Neural cell (in vitro differentiated cells): Measurements from ENCODE around the gene DNAL1.

Source experiments
- EP300 ChIP-seq: fragments of 450-650 bp; conservative IDR thresholded peaks from 2 replicates; pipeline ENCODE4 v1.6.1; 2014; ENCODE audit warnings: antibody characterized with exemption, mild to moderate bottlenecking, moderate library complexity; ENCODE audit not compliant: poor library complexity, severe bottlenecking
- MXI1 ChIP-seq: fragments of 450-650 bp; conservative IDR thresholded peaks from 2 replicates; pipeline ENCODE4 v1.6.1; 2014; ENCODE audit warnings: antibody characterized with exemption, mild to moderate bottlenecking; ENCODE audit not compliant: poor library complexity, severe bottlenecking
- TAF1 ChIP-seq: IDR thresholded peaks from 2 replicates; pipeline ENCODE4 v1.6.1; 2012; ENCODE audit warnings: low read depth
- TF ChIP-seq, protein P1 (sequence below): fragments of 450-650 bp; IDR thresholded peaks from 2 replicates; pipeline ENCODE4 v1.5.1; 2014; ENCODE audit warnings: antibody characterized with exemption, mild to moderate bottlenecking, moderate library complexity; ENCODE audit not compliant: poor library complexity, severe bottlenecking
- TF ChIP-seq, protein P2 (sequence below): IDR thresholded peaks from 2 replicates; pipeline ENCODE4 v1.6.1; 2012; ENCODE audit warnings: borderline replicate concordance

- TF ChIP-seq TAF1, result no peak
- no peak for TF ChIP-seq EP300
- TF ChIP-seq, protein P1, sequence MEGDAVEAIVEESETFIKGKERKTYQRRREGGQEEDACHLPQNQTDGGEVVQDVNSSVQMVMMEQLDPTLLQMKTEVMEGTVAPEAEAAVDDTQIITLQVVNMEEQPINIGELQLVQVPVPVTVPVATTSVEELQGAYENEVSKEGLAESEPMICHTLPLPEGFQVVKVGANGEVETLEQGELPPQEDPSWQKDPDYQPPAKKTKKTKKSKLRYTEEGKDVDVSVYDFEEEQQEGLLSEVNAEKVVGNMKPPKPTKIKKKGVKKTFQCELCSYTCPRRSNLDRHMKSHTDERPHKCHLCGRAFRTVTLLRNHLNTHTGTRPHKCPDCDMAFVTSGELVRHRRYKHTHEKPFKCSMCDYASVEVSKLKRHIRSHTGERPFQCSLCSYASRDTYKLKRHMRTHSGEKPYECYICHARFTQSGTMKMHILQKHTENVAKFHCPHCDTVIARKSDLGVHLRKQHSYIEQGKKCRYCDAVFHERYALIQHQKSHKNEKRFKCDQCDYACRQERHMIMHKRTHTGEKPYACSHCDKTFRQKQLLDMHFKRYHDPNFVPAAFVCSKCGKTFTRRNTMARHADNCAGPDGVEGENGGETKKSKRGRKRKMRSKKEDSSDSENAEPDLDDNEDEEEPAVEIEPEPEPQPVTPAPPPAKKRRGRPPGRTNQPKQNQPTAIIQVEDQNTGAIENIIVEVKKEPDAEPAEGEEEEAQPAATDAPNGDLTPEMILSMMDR, result no peak
- TF ChIP-seq MXI1, result no peak
- TF ChIP-seq, protein P2, sequence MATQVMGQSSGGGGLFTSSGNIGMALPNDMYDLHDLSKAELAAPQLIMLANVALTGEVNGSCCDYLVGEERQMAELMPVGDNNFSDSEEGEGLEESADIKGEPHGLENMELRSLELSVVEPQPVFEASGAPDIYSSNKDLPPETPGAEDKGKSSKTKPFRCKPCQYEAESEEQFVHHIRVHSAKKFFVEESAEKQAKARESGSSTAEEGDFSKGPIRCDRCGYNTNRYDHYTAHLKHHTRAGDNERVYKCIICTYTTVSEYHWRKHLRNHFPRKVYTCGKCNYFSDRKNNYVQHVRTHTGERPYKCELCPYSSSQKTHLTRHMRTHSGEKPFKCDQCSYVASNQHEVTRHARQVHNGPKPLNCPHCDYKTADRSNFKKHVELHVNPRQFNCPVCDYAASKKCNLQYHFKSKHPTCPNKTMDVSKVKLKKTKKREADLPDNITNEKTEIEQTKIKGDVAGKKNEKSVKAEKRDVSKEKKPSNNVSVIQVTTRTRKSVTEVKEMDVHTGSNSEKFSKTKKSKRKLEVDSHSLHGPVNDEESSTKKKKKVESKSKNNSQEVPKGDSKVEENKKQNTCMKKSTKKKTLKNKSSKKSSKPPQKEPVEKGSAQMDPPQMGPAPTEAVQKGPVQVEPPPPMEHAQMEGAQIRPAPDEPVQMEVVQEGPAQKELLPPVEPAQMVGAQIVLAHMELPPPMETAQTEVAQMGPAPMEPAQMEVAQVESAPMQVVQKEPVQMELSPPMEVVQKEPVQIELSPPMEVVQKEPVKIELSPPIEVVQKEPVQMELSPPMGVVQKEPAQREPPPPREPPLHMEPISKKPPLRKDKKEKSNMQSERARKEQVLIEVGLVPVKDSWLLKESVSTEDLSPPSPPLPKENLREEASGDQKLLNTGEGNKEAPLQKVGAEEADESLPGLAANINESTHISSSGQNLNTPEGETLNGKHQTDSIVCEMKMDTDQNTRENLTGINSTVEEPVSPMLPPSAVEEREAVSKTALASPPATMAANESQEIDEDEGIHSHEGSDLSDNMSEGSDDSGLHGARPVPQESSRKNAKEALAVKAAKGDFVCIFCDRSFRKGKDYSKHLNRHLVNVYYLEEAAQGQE, result no peak
These were observed 25.3 kb upstream of the DNAL1 start for GRCh38 chr14:73619524-73619923.
